Karpas-422 (cell line): ENCODE measurements around the gene SLFN5. TPM values are rescaled to one million over a fixed set of nuclear protein-coding genes. Genes with fewer than 3 reads are reported as not detected.
"Not testable (repeated sequence)": the region's sequence is repeated elsewhere in the genome, so short reads cannot be mapped to it uniquely, and the experiment has no call there.

Experiments used
- DNase-seq: peaks from one replicate; pipeline ENCODE4 v3.0.0-alpha.2; 2015
- H2AFZ ChIP-seq: fragments of 200-600 bp; sonication (generic); 2 replicates; pipeline ENCODE4 v1.6.1; 2014; ENCODE audit warnings: antibody characterized with exemption, low read length, mixed read lengths
- H3K27ac ChIP-seq: fragments of 200-600 bp; sonication (generic); 2 replicates; pipeline ENCODE4 v1.5.1; 2014; ENCODE audit warnings: mild to moderate bottlenecking, low read length, moderate library complexity
- H3K27me3 ChIP-seq: fragments of 200-600 bp; sonication (generic); 2 replicates; pipeline ENCODE4 v1.6.1; 2014; ENCODE audit warnings: low read length, mixed read lengths
- H3K36me3 ChIP-seq: fragments of 200-600 bp; sonication (generic); 2 replicates; pipeline ENCODE4 v1.6.1; 2014; ENCODE audit warnings: low read length, mixed read lengths; ENCODE audit not compliant: insufficient read depth
- H3K4me1 ChIP-seq: fragments of 200-600 bp; sonication (generic); 2 replicates; pipeline ENCODE4 v1.6.1; 2014; ENCODE audit warnings: mild to moderate bottlenecking, low read length, mixed read lengths
- H3K4me2 ChIP-seq: fragments of 200-600 bp; sonication (generic); 2 replicates; pipeline ENCODE4 v1.6.1; 2014; ENCODE audit warnings: low read length, low read depth, mild to moderate bottlenecking; ENCODE audit not compliant: poor library complexity, severe bottlenecking
- H3K4me3 ChIP-seq: fragments of 200-600 bp; sonication (generic); 2 replicates; pipeline ENCODE4 v1.5.1; 2014; ENCODE audit warnings: mild to moderate bottlenecking, antibody characterized with exemption, low read length, mixed read lengths
- H3K79me2 ChIP-seq: fragments of 200-600 bp; sonication (generic); 2 replicates; pipeline ENCODE4 v1.6.1; 2014; ENCODE audit warnings: mild to moderate bottlenecking, low read length, mixed read lengths
- H3K9ac ChIP-seq: fragments of 200-600 bp; sonication (generic); 2 replicates; pipeline ENCODE4 v1.6.0; 2014; ENCODE audit warnings: low read length
- H3K9me2 ChIP-seq: fragments of 200-600 bp; sonication (generic), shearing (Covaris generic); replicated peaks from 2 replicates; pipeline ENCODE4 v1.6.0; 2014; ENCODE audit warnings: mild to moderate bottlenecking, low read length, moderate library complexity; ENCODE audit not compliant: insufficient read depth
- H3K9me3 ChIP-seq: fragments of 300-700, 200-600 bp; sonication (generic); 2 replicates; pipeline ENCODE4 v1.6.1; 2014; ENCODE audit warnings: low read length, mixed read lengths
- H4K20me1 ChIP-seq: fragments of 200-600 bp; sonication (generic); 2 replicates; pipeline ENCODE4 v1.6.1; 2014; ENCODE audit warnings: mild to moderate bottlenecking, antibody characterized with exemption, low read length, low read depth; ENCODE audit not compliant: insufficient read depth
- total RNA-seq: library from RNA; depleted of rRNA; stranded (reverse); fragments of >200 nt; shearing (Covaris generic); gene quantifications from 2 replicates; pipeline ENCODE4 v1.2.3, GENCODE V29; 2014; ENCODE audit warnings: low replicate concordance

Gene SLFN5
- total RNA-seq, 1 experiment from 2014 or later: 0.22 TPM

DNA sequence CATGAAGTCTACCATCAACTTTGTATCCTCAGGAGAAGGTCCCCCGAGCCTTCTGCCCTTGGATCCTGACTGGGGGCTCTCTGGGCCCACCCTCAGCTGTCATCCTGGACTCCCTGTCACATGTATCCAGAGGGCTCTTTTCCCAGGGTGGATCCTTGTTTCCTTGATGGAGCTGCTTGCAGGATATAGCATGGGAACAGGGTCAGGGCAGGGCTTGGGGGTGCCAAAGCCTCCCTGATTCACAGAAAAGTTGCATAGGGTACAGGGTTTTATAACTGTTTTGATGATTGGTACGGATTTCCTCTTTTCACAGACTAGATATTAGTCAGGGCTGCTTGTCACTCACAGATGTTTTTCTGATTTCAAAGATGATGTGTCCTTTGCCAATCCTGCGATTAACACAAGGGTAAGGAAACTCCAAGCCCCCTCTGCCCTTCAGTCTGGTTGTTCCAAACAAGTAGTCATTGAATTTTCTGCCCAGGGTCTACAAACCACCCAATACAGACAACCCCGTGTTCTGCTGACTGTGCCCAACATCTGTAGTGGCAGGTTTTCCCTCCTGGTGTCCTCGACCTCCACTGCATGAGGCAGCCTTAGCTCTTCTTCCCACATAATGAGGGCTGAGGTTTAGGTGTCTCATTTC lies 28.1 kb upstream of the SLFN5 start:
- Histone ChIP-seq H3K4me3 (no peak overlapping the region), H3K9me2 (no peaks in the 10 kb centered on the region), H3K27me3 (no peaks in the 10 kb centered on the region), H3K79me2 (no peaks in the 10 kb centered on the region), H3K9me3 (no peaks in the 10 kb centered on the region), H3K9ac (no peak overlapping the region), H3K27ac (no peak overlapping the region), H3K36me3 (no peaks in the 10 kb centered on the region), H2AFZ (no peak overlapping the region), H4K20me1 (no peaks in the 10 kb centered on the region), H3K4me2 (no peak overlapping the region), H3K4me1 (no peaks in the 10 kb centered on the region)
- DNase-seq: no peak

DNA sequence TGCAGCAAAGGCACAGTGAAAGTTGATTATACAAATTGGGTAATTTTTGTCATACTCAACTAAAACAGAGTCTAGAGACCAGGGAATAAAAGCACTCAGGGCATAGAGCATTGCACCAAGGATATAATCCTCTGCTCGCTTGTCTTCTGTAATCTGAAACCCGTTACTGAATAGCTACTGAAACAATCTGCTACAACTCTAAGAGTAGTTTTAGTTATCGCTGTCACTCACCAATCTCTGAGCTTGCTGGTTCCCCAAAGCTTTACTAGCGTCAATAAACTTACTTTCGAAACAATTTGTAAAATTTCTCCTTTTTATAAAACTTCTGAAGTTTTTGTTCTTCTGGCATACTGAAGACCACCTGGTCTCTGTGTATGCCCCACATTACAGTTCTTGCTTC lies 25.8 kb upstream of the SLFN5 start:
- Histone ChIP-seq H3K4me1 (no peaks in the 10 kb centered on the region), H3K27ac (no peak overlapping the region), H3K4me3 (no peak overlapping the region)

DNA sequence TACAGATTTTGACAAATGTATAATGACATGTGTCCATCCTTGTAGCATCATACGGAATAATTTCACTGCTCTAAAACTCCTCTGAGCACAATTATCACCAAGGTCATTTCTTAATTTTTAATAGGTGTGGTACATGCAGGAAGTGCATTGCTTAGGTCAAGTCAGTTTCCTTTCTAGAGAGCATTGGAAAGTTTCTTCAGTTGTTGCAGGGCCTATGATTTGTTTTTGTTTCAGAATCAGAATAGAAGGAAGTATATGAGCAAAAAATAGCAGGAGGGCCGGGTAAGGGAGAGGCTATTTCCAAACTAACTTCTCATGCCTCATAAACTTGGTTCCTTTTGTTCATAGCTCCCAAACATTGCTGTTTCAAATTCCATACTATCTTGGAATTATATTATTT lies 24.0 kb upstream of the SLFN5 start:
- H3K27ac ChIP-seq: no peak overlapping the region
- H3K9ac ChIP-seq: no peak overlapping the region
- H3K9me3 ChIP-seq: peaks cover 9% of the 10 kb centered on the region
- H3K4me3 ChIP-seq: no peak overlapping the region
- no peaks in the 10 kb centered on the region for H4K20me1 ChIP-seq
- H3K4me1 ChIP-seq: no peaks in the 10 kb centered on the region
- H2AFZ ChIP-seq: no peak overlapping the region
- H3K27me3 ChIP-seq: no peaks in the 10 kb centered on the region
- no peaks in the 10 kb centered on the region for H3K36me3 ChIP-seq
- no peaks in the 10 kb centered on the region for H3K79me2 ChIP-seq
- H3K4me2 ChIP-seq: no peak overlapping the region
- no peak for DNase-seq
- no peaks in the 10 kb centered on the region for H3K9me2 ChIP-seq

More for the DNA sequence above, 25.8 kb upstream of the SLFN5 start:
- H3K36me3 ChIP-seq: no peaks in the 10 kb centered on the region
- H3K79me2 ChIP-seq: no peaks in the 10 kb centered on the region
- no peak for DNase-seq
- H3K4me2 ChIP-seq: no peak overlapping the region
- H4K20me1 ChIP-seq: no peaks in the 10 kb centered on the region
- H3K9me2 ChIP-seq: no peaks in the 10 kb centered on the region
- no peak overlapping the region for H2AFZ ChIP-seq
- H3K27me3 ChIP-seq: no peaks in the 10 kb centered on the region
- H3K9ac ChIP-seq: no peak overlapping the region
- H3K9me3 ChIP-seq: no peaks in the 10 kb centered on the region

DNA sequence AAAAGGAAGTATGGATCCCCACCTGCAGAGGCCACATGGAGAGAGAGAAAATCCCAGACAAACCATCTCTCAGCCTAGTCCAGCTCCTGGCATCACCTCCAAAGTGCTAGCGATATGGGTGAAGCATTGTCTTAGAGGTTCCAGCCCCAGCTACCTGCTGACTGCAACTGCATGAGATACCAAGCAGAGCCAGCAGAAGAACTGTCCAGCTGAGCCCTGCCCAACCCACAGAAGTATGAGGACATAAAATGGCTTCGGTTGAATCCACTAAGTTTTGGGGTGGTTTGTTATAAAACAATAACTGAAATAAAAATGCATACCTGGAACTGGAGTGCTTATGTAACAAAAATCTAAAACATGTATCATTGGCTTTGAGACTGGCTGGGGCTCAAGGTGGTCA lies 20.4 kb upstream of the SLFN5 start:
- H3K36me3 ChIP-seq: no peaks in the 10 kb centered on the region
- no peak overlapping the region for H2AFZ ChIP-seq
- H3K79me2 ChIP-seq: no peaks in the 10 kb centered on the region
- H4K20me1 ChIP-seq: no peaks in the 10 kb centered on the region
- H3K4me3 ChIP-seq: no peak overlapping the region
- no peaks in the 10 kb centered on the region for H3K4me1 ChIP-seq
- peaks cover 9% of the 10 kb centered on the region for H3K9me3 ChIP-seq
- H3K27ac ChIP-seq: no peak overlapping the region
- no peaks in the 10 kb centered on the region for H3K9me2 ChIP-seq
- DNase-seq: no peak
- no peaks in the 10 kb centered on the region for H3K27me3 ChIP-seq
- H3K4me2 ChIP-seq: no peak overlapping the region
- H3K9ac ChIP-seq: no peak overlapping the region

DNA sequence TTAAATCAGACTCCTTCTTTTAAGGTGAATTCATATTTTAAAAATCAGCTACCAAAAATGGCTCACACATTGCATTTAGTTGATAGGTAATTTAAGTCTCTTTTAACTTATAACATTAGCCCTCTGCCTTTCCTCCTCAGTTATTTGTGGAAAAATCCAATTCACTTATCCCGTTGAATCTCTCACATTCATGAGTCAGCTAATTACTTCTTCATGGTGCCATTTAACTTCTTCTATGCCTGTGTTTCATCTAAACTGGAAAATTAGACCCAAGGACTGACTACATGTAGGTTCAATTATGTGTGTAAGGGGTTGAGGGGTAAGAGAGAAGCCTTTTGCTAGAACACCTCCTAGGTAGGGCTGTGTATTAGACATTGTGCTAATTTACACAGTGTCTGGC lies 18.4 kb upstream of the SLFN5 start:
- Histone ChIP-seq H3K4me2 (no peak overlapping the region), H3K79me2 (no peaks in the 10 kb centered on the region), H4K20me1 (no peaks in the 10 kb centered on the region), H3K9ac (no peak overlapping the region), H3K4me1 (no peaks in the 10 kb centered on the region), H3K27me3 (no peaks in the 10 kb centered on the region), H3K9me3 (peaks cover 9% of the 10 kb centered on the region), H3K27ac (no peak overlapping the region), H2AFZ (no peak overlapping the region), H3K9me2 (no peaks in the 10 kb centered on the region), H3K36me3 (no peaks in the 10 kb centered on the region), H3K4me3 (no peak overlapping the region)
- no peak for DNase-seq

DNA sequence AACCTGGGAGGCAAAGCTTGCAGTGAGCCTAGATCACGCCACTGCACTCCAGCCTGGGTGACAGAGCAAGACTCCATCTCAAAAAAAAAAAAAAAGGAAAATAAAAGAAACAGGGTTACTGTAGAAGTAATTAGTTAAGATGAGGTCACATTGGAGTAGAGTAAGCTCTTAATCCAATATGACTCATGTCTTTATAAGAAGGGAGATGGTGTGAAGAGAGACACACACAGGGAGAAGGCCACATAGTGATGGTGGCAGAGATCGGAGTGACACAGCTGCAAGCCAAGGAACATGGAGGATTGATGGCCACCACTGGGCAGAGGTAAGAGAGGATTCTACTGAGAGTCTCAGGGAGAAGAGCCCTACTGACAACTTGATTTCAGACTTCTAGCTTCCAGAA lies 15.3 kb upstream of the SLFN5 start:
- no peak overlapping the region for H3K4me3 ChIP-seq

DNA sequence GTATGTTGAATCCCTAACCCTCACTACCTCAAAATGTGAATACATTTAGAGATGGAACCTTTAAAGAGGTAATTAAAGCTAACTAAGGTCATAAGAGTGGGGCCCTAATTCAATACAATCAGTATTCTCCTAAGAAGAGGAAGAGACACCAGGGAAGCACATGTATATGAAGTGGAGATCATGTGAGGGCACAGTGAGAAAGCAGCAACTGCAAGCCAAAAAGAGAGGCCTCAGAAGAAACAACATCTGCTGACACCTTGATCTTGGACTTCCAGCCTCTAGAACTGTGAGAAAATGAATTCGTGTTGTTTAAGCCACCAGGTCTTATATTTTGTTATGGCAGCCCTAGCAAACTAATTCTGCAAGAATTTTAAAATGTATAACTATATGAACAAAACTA lies 13.2 kb upstream of the SLFN5 start:
- Histone ChIP-seq H3K27me3 (no peaks in the 10 kb centered on the region), H3K79me2 (no peaks in the 10 kb centered on the region), H4K20me1 (no peaks in the 10 kb centered on the region), H3K9me3 (no peaks in the 10 kb centered on the region), H3K9ac (no peak overlapping the region), H3K36me3 (no peaks in the 10 kb centered on the region), H3K4me3 (no peak overlapping the region), H2AFZ (no peak overlapping the region), H3K27ac (no peak overlapping the region), H3K4me1 (no peaks in the 10 kb centered on the region), H3K4me2 (no peak overlapping the region), H3K9me2 (no peaks in the 10 kb centered on the region)
- no peak for DNase-seq

More for the DNA sequence above, 15.3 kb upstream of the SLFN5 start:
- Histone ChIP-seq H3K9me2 (no peaks in the 10 kb centered on the region), H3K79me2 (no peaks in the 10 kb centered on the region), H3K4me2 (no peak overlapping the region), H3K9ac (no peak overlapping the region), H3K9me3 (peaks cover 7% of the 10 kb centered on the region), H3K27ac (no peak overlapping the region), H4K20me1 (no peaks in the 10 kb centered on the region), H3K4me1 (no peaks in the 10 kb centered on the region), H3K27me3 (no peaks in the 10 kb centered on the region), H3K36me3 (no peaks in the 10 kb centered on the region), H2AFZ (no peak overlapping the region)
- DNase-seq: no peak

DNA sequence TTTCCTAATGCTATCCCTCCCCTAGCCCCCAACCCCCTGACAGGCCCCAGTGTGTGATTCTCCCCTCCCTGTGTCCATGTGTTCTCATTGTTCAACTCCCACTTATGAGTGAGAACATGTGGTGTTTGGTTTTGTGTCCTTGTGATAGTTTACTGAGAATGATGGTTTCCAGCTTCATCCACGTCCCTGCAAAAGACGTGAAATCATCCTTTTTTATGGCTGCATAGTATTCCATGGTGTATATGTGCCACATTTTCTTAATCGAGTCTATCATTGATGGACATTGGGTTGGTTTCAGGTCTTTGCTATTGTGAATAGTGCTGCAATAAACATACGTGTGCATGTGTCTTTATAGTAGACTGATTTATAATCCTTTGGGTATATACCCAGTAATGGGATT lies 8.6 kb upstream of the SLFN5 start:
- not testable (repeated sequence) for H3K4me1 ChIP-seq, H3K27ac ChIP-seq, H3K36me3 ChIP-seq, H3K9ac ChIP-seq, H3K4me3 ChIP-seq, H3K4me2 ChIP-seq, DNase-seq, H3K79me2 ChIP-seq, H3K9me2 ChIP-seq, H3K9me3 ChIP-seq, H3K27me3 ChIP-seq, H4K20me1 ChIP-seq, H2AFZ ChIP-seq

DNA sequence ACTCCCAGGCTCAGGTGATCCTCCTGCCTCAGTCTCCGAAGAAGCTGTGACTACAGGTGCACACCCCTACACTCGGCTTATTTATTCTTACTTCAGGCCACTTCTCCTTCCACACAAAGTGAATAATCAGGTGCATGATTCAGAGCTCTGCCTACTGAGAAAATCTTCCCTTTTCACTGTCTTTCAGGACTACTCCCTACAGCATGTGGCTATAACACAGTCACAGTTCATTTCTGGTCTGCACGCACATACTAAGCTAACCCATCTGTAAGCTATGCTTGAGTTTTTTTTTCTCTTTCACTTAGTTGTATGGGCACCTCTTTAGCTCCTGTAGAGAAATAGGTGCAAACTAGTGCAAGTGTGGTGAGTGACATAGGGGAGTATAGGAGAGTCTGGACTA lies 7.6 kb upstream of the SLFN5 start:
- H3K27me3 ChIP-seq: no peaks in the 10 kb centered on the region
- no peaks in the 10 kb centered on the region for H3K9me3 ChIP-seq
- H3K36me3 ChIP-seq: no peaks in the 10 kb centered on the region
- H3K4me1 ChIP-seq: no peaks in the 10 kb centered on the region
- H3K79me2 ChIP-seq: no peaks in the 10 kb centered on the region
- no peak overlapping the region for H3K27ac ChIP-seq
- H3K4me2 ChIP-seq: no peak overlapping the region
- H3K4me3 ChIP-seq: no peak overlapping the region
- DNase-seq: no peak
- H2AFZ ChIP-seq: no peak overlapping the region
- no peaks in the 10 kb centered on the region for H4K20me1 ChIP-seq
- no peaks in the 10 kb centered on the region for H3K9me2 ChIP-seq
- no peak overlapping the region for H3K9ac ChIP-seq
